ENCODE measurements around the gene DPEP1. TPM values are rescaled to one million over a fixed set of nuclear protein-coding genes. Genes with fewer than 3 reads are reported as not detected.

DPEP1 gene
- total RNA-seq, 6 donors from 2014 or later: 1.2 to 2.7 (median 1.5) TPM; not detected in 3

DNA sequence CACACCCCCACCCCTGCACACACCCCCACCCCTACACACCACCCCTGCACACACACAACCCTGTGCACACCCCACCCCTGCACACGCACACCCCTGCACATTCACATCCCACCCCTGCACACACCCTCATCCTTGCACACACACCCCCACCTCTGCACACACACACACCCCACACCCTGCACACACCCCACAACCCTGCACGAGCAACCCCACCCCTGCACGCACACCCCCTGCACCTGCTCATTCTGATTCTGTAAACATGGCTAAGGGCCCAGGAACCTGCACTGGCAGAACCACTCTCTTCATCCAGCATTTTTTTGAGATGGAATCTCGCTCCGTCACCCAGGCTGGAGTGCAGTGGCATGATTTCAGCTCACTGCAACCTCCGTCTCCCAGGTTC is 25.9 kb downstream of the DPEP1 start:
- TF ChIP-seq POLR2AphosphoS5 (IDR thresholded peaks at IDR 0.05) (no peak), EP300 (IDR thresholded peaks at IDR 0.05) (no peak), POLR2A (IDR thresholded peaks at IDR 0.05) (no peak)
- TF ChIP-seq, protein P1, sequence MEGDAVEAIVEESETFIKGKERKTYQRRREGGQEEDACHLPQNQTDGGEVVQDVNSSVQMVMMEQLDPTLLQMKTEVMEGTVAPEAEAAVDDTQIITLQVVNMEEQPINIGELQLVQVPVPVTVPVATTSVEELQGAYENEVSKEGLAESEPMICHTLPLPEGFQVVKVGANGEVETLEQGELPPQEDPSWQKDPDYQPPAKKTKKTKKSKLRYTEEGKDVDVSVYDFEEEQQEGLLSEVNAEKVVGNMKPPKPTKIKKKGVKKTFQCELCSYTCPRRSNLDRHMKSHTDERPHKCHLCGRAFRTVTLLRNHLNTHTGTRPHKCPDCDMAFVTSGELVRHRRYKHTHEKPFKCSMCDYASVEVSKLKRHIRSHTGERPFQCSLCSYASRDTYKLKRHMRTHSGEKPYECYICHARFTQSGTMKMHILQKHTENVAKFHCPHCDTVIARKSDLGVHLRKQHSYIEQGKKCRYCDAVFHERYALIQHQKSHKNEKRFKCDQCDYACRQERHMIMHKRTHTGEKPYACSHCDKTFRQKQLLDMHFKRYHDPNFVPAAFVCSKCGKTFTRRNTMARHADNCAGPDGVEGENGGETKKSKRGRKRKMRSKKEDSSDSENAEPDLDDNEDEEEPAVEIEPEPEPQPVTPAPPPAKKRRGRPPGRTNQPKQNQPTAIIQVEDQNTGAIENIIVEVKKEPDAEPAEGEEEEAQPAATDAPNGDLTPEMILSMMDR (IDR thresholded peaks at IDR 0.05): no peak
- ATAC-seq (ENCODE audit: low FRiP score in 2 of 2) (no peak), DNase-seq (no peak)
- Histone ChIP-seq H3K36me3 (peaks cover 0 to 3% (median 1%) of the 10 kb centered on the region in 4 donors), H3K4me3 (no peak overlapping the region), H3K4me1 (peaks cover 12 to 21% (median 14%) of the 10 kb centered on the region in 4 donors), H3K9me3 (no peaks in the 10 kb centered on the region), H3K27ac (no peak overlapping the region), H3K27me3 (no peaks in the 10 kb centered on the region)
- 59 to 63% methylated on average over 5 to 6 of the region's 6 CpGs for WGBS, 2 donors

DNA sequence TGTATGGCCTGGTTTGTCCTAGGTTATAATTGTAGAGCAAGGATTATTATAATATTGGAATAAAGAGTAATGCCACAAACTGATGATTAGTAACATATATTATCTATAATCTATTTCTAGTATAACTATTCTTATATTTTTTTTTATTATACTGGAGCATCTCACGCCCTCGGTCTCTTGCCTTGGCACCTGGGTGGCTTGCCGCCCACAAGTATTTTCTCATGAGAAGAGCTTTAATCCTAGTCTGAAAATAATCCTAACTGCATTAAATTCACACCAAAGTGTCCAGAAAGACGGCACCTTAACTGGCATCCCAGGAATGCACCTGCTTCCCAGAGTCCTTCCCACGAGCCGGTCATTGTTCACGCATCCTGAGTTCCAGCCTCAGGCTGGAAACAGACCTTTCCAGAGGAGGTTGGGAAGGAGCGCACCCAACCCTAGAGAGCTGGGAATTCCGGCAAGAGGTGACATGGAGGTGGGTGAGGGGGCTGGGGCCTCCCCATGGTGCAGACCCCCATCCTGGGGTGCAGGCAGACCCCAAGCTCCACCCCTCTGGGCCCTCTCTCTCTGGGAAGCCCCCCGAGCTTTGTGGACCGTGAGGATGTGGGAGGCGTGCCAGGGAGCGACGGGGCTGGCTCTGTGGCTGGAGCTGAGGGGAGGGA is 28.1 kb downstream of the DPEP1 start:
- WGBS, 2 donors: 41 to 44% methylated on average over 13 to 14 of the region's 14 CpGs
- ATAC-seq (ENCODE audit: low FRiP score in 2 of 2): no peak

DNA sequence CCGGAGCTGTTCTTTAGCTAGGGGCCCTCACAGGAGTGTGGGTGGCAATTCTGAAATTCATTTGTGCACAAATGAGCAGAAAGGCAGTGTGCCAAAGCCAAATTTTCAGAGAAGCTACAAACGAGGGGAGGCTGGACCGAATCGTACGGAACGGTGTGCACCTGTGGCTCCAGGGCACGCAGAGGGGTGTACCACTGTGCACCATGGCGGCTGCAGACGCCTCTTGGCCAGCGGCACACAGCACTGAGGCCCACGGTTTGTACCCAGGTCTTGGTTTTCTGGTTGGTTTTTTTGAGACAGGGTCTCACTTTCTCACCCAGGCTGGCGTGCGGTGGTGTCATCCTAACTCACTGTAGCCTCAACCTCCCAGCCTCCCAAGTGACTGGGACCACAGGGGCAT is 29.1 kb downstream of the DPEP1 start:
- TF ChIP-seq POLR2AphosphoS5 (IDR thresholded peaks at IDR 0.05) (no peak), POLR2A (IDR thresholded peaks at IDR 0.05) (no peak)
- H3K4me3 ChIP-seq: no peak overlapping the region
- H3K27ac ChIP-seq: no peak overlapping the region
- H3K27me3 ChIP-seq: no peaks in the 10 kb centered on the region
- H3K36me3 ChIP-seq: peaks cover 16 to 34% (median 31%) of the 10 kb centered on the region in 4 donors
- WGBS, 2 donors: 79 to 82% methylated on average over 13 of the region's 13 CpGs
- H3K9me3 ChIP-seq: no peaks in the 10 kb centered on the region
- peaks cover 12 to 21% (median 14%) of the 10 kb centered on the region in 4 donors for H3K4me1 ChIP-seq
- ATAC-seq (ENCODE audit: low FRiP score in 2 of 2) (no peak), DNase-seq (no peak)

More for the DNA sequence above, 28.1 kb downstream of the DPEP1 start:
- H3K27me3 ChIP-seq: no peaks in the 10 kb centered on the region
- peak overlapping the region in 2 of 4 donors; percentile 39 to 41 for H3K4me3 ChIP-seq
- no peak for DNase-seq
- no peaks in the 10 kb centered on the region for H3K9me3 ChIP-seq
- peaks cover 12 to 21% (median 14%) of the 10 kb centered on the region in 4 donors for H3K4me1 ChIP-seq
- TF ChIP-seq EP300 (IDR thresholded peaks at IDR 0.05): no peak
- TF ChIP-seq POLR2A (IDR thresholded peaks at IDR 0.05): no peak
- TF ChIP-seq, protein P1 (IDR thresholded peaks at IDR 0.05): no peak
- no peak for TF ChIP-seq POLR2AphosphoS5 (IDR thresholded peaks at IDR 0.05)
- H3K27ac ChIP-seq: no peak overlapping the region
- H3K36me3 ChIP-seq: peaks cover 16 to 25% (median 23%) of the 10 kb centered on the region in 4 donors

DNA sequence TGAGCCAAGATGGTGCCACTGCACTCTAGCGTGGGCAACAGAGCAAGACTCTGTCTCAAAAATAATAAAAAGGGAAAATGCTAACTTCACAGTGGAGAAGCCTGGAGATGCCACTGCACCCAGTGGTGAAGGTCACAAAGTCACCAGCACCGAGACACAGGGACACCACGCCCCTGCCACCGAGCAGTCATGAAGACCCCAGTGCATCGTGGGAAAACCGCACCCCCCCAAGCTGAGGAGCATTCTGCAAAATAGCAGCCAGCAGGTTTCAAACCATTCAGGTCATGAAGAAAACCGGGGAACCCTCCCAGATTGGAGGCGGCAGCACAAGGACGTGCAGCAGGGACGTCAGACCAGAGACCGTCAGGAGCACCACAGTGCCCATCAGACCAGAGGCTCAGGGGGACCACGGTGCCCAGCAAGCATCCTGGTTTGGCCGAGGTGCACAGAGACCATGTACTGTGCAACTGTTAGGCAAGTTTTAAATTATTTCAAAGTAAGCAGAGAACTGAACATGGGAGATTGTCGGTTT is 30.4 kb downstream of the DPEP1 start:
- peaks cover 16 to 40% (median 34%) of the 10 kb centered on the region in 4 donors for H3K36me3 ChIP-seq
- no peaks in the 10 kb centered on the region for H3K9me3 ChIP-seq
- 81 to 88% methylated on average over 13 to 14 of the region's 14 CpGs for WGBS, 2 donors
- no peak overlapping the region for H3K27ac ChIP-seq
- H3K27me3 ChIP-seq: no peaks in the 10 kb centered on the region
- H3K4me3 ChIP-seq: no peak overlapping the region
- TF ChIP-seq POLR2A (IDR thresholded peaks at IDR 0.05) (no peak), EP300 (IDR thresholded peaks at IDR 0.05) (no peak), POLR2AphosphoS5 (IDR thresholded peaks at IDR 0.05) (no peak)
- TF ChIP-seq, protein P1 (IDR thresholded peaks at IDR 0.05): no peak
- DNase-seq (no peak), ATAC-seq (ENCODE audit: low FRiP score in 2 of 2) (no peak)
- peaks cover 12 to 21% (median 14%) of the 10 kb centered on the region in 4 donors for H3K4me1 ChIP-seq

DNA sequence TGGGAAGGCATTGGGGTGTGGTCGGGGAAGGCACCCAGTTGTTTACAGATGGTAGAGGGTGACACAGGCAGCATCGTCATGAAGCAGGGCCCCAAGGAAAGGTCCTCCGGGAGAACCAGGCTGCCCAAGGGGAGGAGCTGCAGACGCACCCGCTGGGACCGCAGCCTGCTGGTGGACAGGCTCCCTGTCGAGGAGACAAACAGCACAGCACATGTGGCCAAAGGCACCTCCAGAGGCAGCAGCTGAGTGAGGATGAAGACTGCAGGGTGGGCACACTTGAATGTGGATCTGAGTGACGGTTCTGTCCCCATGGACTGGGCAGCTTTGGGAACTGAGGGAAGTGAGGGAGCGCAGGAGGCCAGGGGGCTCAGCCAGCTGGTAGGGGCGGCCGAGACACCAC is 31.7 kb downstream of the DPEP1 start:
- peaks cover 16 to 53% (median 43%) of the 10 kb centered on the region in 4 donors for H3K36me3 ChIP-seq
- ATAC-seq (ENCODE audit: low FRiP score in 2 of 2): no peak
- H3K4me3 ChIP-seq: no peak overlapping the region
- no peaks in the 10 kb centered on the region for H3K27me3 ChIP-seq
- TF ChIP-seq POLR2A (IDR thresholded peaks at IDR 0.05) (no peak), POLR2AphosphoS5 (IDR thresholded peaks at IDR 0.05) (no peak), EP300 (IDR thresholded peaks at IDR 0.05) (no peak)
- TF ChIP-seq, protein P1 (IDR thresholded peaks at IDR 0.05): no peak
- no peak overlapping the region for H3K27ac ChIP-seq
- no peaks in the 10 kb centered on the region for H3K9me3 ChIP-seq
- H3K4me1 ChIP-seq: peaks cover 12 to 20% (median 14%) of the 10 kb centered on the region in 4 donors
- 91 to 93% methylated on average over 10 to 11 of the region's 11 CpGs for WGBS, 2 donors
- no peak for DNase-seq

Measured in upper lobe of left lung (tissue), 6 donors.